ENCODE results near the gene SMG6.
"Not testable (repeated sequence)": the region's sequence is repeated elsewhere in the genome, so short reads cannot be mapped to it uniquely, and the experiment has no call there.

Gene SMG6

GRCh38 chr17:2303204-2304188 is at the start of gene SMG6, which contains the start of gene SRR:
TSS of gene SMG6 (minus strand) at chr17:2303785. CDS start at chr17:2303720, 65 bp downstream.
TSS of gene SRR (plus strand) at chr17:2303950. CDS start at chr17:2315561, 11,611 bp downstream.
- peak; percentile 84 to 93 for DNase-seq (ENCODE audit: extremely low read depth in 1 of 2, low read depth in 1 of 2)

GRCh38 chr17:2351269-2351668 is 47.7 kb upstream of the SMG6 start:
- DNase-seq (ENCODE audit: extremely low read depth in 1 of 2, low read depth in 1 of 2): no peak

GRCh38 chr17:2347805-2348685 is 44.5 kb upstream of the SMG6 start:
- no peak for DNase-seq (ENCODE audit: extremely low read depth in 1 of 2, low read depth in 1 of 2)

GRCh38 chr17:2346475-2346874 is 42.9 kb upstream of the SMG6 start:
- DNase-seq (ENCODE audit: extremely low read depth in 1 of 2, low read depth in 1 of 2): no peak

- DNase-seq (ENCODE audit: extremely low read depth in 1 of 2, low read depth in 1 of 2): no peak
These were observed 40.9 kb upstream of the SMG6 start for GRCh38 chr17:2344528-2344927.

GRCh38 chr17:2343421-2343820 is 39.8 kb upstream of the SMG6 start:
- DNase-seq (ENCODE audit: extremely low read depth in 1 of 2, low read depth in 1 of 2): peak; percentile 28 to 34

- no peak for DNase-seq (ENCODE audit: extremely low read depth in 1 of 2, low read depth in 1 of 2)
These were observed 34.7 kb upstream of the SMG6 start for GRCh38 chr17:2338315-2338657.

GRCh38 chr17:2337544-2338314 is 34.1 kb upstream of the SMG6 start:
- DNase-seq (ENCODE audit: extremely low read depth in 1 of 2, low read depth in 1 of 2): peak in 1 of 2 donors; percentile 23

GRCh38 chr17:2336852-2337543 is 33.4 kb upstream of the SMG6 start, which contains the start of gene SGSM2:
TSS of gene SGSM2 (plus strand) at chr17:2337501. CDS start at chr17:2337689, 188 bp downstream.
- DNase-seq (ENCODE audit: extremely low read depth in 1 of 2, low read depth in 1 of 2): peak; percentile 34 to 58

GRCh38 chr17:2336215-2336851 is 32.7 kb upstream of the SMG6 start, which contains the start of gene TSR1:
TSS of gene TSR1 (minus strand) at chr17:2336457. CDS start at chr17:2336427, 30 bp downstream.
- peak; percentile 56 to 84 for DNase-seq (ENCODE audit: extremely low read depth in 1 of 2, low read depth in 1 of 2)

- no peak for DNase-seq (ENCODE audit: extremely low read depth in 1 of 2, low read depth in 1 of 2)
These were observed 32.2 kb upstream of the SMG6 start for GRCh38 chr17:2335726-2336214.

GRCh38 chr17:2331303-2331702 is 27.7 kb upstream of the SMG6 start:
- DNase-seq (ENCODE audit: extremely low read depth in 1 of 2, low read depth in 1 of 2): no peak

GRCh38 chr17:2323629-2324314 is 20.2 kb upstream of the SMG6 start:
- no peak for DNase-seq (ENCODE audit: extremely low read depth in 1 of 2, low read depth in 1 of 2)

GRCh38 chr17:2321399-2321798 is 17.8 kb upstream of the SMG6 start:
- DNase-seq (ENCODE audit: extremely low read depth in 1 of 2, low read depth in 1 of 2): no peak

- DNase-seq (ENCODE audit: extremely low read depth in 1 of 2, low read depth in 1 of 2): no peak
These were observed 15.5 kb upstream of the SMG6 start for GRCh38 chr17:2319051-2319450.

GRCh38 chr17:2317796-2318195 is 14.2 kb upstream of the SMG6 start:
- DNase-seq (ENCODE audit: extremely low read depth in 1 of 2, low read depth in 1 of 2): no peak

GRCh38 chr17:2316916-2317205 is 13.3 kb upstream of the SMG6 start:
- not testable (repeated sequence) for DNase-seq (ENCODE audit: extremely low read depth in 1 of 2, low read depth in 1 of 2)

GRCh38 chr17:2312736-2313135 is 9.2 kb upstream of the SMG6 start:
- DNase-seq (ENCODE audit: extremely low read depth in 1 of 2, low read depth in 1 of 2): no peak
